Measurements from ENCODE around the gene SP100. TPM values are rescaled to one million over a fixed set of nuclear protein-coding genes. Genes with fewer than 3 reads are reported as not detected.

Gene SP100
- total RNA-seq, 1 donor from 2014 or later, result 26.6 TPM

- Histone ChIP-seq H3K27me3 (ENCODE audit: control insufficient read depth, insufficient read depth, low read length) (no peaks in the 10 kb centered on the region), H3K4me3 (ENCODE audit: low read depth, low read length) (no peak overlapping the region), H3K36me3 (ENCODE audit: control insufficient read depth, insufficient read depth, low read length) (no peaks in the 10 kb centered on the region)
- FAIRE-seq, result no peak
- DNase-seq (ENCODE audit: low read depth), result peak; percentile 88
- no peak for TF ChIP-seq CTCF (IDR thresholded peaks at IDR 0.05; ENCODE audit: insufficient read depth, low read length, severe bottlenecking)
Measured at GRCh38 chr2:230541934-230542380, 126.0 kb downstream of the SP100 start.

GRCh38 chr2:230542751-230543150 lies 126.8 kb downstream of the SP100 start:
- DNase-seq (ENCODE audit: low read depth) (no peak), FAIRE-seq (no peak)
- TF ChIP-seq CTCF (IDR thresholded peaks at IDR 0.05; ENCODE audit: insufficient read depth, low read length, severe bottlenecking), result no peak
- Histone ChIP-seq H3K4me3 (ENCODE audit: low read depth, low read length) (no peak overlapping the region), H3K27me3 (ENCODE audit: control insufficient read depth, insufficient read depth, low read length) (no peaks in the 10 kb centered on the region), H3K36me3 (ENCODE audit: control insufficient read depth, insufficient read depth, low read length) (no peaks in the 10 kb centered on the region)

- no peak overlapping the region for H3K4me3 ChIP-seq (ENCODE audit: low read depth, low read length)
- TF ChIP-seq CTCF (IDR thresholded peaks at IDR 0.05; ENCODE audit: insufficient read depth, low read length, severe bottlenecking), result no peak
- no peaks in the 10 kb centered on the region for H3K27me3 ChIP-seq (ENCODE audit: control insufficient read depth, insufficient read depth, low read length)
- H3K36me3 ChIP-seq (ENCODE audit: control insufficient read depth, insufficient read depth, low read length), result no peaks in the 10 kb centered on the region
- DNase-seq (ENCODE audit: low read depth) (no peak), FAIRE-seq (no peak)
Measured at GRCh38 chr2:230552181-230552580, 136.2 kb downstream of the SP100 start.

- TF ChIP-seq CTCF (IDR thresholded peaks at IDR 0.05; ENCODE audit: insufficient read depth, low read length, severe bottlenecking), result no peak
- DNase-seq (ENCODE audit: low read depth), result peak; percentile 17
- Histone ChIP-seq H3K27me3 (ENCODE audit: control insufficient read depth, insufficient read depth, low read length) (no peaks in the 10 kb centered on the region), H3K4me3 (ENCODE audit: low read depth, low read length) (no peak overlapping the region), H3K36me3 (ENCODE audit: control insufficient read depth, insufficient read depth, low read length) (no peaks in the 10 kb centered on the region)
- no peak for FAIRE-seq
Measured at GRCh38 chr2:230557065-230557464, 141.1 kb downstream of the SP100 start.

GRCh38 chr2:230564805-230565779 lies 149.1 kb downstream of the SP100 start:
- no peak overlapping the region for H3K4me3 ChIP-seq (ENCODE audit: low read depth, low read length)
- TF ChIP-seq CTCF (IDR thresholded peaks at IDR 0.05; ENCODE audit: insufficient read depth, low read length, severe bottlenecking), result no peak
- FAIRE-seq, result peak; percentile 70
- H3K36me3 ChIP-seq (ENCODE audit: control insufficient read depth, insufficient read depth, low read length), result no peaks in the 10 kb centered on the region
- peak; percentile 33 for DNase-seq (ENCODE audit: low read depth)
- H3K27me3 ChIP-seq (ENCODE audit: control insufficient read depth, insufficient read depth, low read length), result no peaks in the 10 kb centered on the region
